Stimulated activated CD4-positive, alpha-beta T cell treated with anti-CD3 and anti-CD28 coated beads, Interleukin-12 subunit alpha, Interleukin-12 subunit beta, amount 100 ng/mL, for 48 hours (primary cell): ENCODE results near the gene AHNAK.
"Not testable (repeated sequence)": the region's sequence is repeated elsewhere in the genome, so short reads cannot be mapped to it uniquely, and the experiment has no call there.

ENCODE experiments used
- DNase-seq, 3 donors: peaks; one replicate each; pipeline ENCODE4 v3.0.0-alpha.2; 2020; ENCODE audit warnings: low read depth in 2 of 3, low spot score in 1 of 3

AHNAK gene

DNA sequence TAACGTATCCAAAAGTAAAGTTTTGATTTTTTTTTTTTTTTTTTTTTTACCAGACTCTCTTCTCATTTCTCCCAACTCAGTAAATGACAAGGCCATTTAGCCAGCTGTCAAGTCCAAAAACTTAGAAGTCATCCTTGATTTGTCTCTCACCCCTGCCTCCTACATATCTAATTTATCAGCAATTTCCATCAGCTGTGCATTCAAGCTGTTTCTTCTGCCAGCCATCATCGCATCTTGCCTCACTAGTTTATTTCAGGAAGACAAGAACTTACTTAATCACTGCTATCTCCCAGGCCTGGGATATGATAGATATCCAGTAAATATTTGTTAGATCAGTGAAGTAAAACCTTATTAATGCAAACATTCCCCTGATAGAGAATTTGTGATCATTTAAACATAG is 80.2 kb downstream of the AHNAK start:
- no peak for DNase-seq

DNA sequence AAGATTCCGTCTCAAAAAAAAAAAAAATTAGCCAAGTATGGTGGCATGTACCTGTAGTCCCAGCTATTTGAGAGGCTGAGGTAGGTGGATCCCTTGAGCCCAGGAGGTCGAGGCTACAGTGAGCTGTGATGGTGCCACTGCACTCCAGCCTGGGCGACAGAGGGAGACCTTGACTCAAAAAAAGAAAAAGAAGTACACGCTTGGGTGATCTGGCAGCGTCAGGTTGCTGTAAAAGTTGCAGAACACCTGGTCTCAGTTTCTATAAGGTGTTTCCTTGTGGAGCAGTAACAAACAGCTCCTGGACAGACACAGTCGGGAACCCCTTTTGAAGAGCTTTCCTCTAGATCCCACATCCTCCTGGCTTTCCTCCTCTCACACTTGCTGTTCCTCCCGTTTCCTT is 82.0 kb downstream of the AHNAK start:
- DNase-seq: no peak

DNA sequence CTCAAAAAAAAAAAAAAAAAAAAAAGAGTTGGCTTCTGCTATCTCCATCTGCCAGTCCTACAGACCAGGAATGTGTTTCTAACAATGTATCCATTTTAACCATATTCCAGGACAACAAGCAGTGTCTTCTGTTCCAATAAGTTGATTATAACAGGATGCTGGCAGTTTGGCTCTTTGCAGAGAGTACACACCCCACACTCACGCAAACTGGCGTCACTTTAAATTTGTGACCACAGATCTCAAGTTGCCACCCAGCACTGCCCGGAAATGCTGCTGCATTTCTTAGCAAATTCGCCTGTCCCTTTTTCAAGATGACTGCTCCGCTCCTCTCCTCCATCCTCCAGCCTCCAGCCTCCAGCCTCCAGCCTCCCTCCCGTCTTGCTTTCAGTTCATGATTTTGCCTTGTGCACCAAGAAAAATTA is 83.5 kb downstream of the AHNAK start:
- peak in 1 of 3 donors; percentile 1 for DNase-seq

DNA sequence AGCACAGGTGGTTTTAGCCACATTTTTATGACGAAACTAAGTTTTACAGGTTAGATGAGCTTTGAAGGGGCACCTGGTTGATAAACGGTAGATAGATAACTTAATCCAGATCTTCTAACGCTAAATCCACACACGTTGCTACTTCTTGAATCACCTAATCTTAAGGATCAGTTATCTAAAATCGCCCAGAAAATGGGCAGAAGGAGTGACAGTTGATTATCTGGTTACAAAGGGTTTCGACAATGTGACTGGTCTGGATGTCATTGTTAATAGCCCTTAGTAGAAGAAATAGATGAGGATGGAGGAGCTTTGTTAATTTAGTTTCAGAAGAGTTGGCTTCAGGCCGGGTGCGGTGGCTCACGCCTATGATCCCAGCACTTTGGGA is 84.1 kb downstream of the AHNAK start:
- DNase-seq: no peak

DNA sequence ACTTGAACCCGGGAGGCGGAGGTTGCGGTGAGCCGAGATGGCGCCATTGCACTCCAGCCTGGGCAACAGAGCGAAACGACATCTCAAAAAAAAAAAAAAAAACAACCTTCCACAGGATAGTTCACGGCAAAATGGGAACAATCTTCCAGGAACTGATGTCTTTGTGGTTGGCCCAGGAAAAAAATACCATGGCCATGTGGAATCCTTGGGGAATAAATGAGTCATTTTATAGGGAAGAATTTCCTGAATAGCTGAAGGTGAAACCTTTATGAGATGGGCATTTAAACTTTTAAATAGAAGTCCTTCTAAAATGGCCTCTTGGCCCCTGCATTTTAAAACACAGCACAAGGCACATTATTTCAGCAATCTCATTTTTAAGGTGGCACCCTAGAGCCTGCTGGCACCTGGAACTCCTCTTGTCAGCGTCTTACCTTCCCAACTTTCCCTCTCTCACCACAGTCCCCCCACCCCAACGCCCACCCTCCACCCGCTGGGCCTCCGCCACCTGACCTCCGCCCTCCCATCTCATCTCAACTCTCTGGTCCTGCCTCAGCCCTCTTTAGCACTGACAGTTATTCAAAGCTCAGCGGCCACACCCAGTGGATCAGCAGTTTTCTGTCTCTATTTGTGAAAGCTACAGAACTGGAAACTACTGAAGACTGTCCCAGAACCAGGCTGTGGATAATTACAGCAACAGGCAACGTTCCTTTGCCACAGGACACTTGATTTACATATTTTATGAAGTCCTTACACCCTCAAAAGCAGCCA is 84.7 kb downstream of the AHNAK start:
- no peak for DNase-seq

DNA sequence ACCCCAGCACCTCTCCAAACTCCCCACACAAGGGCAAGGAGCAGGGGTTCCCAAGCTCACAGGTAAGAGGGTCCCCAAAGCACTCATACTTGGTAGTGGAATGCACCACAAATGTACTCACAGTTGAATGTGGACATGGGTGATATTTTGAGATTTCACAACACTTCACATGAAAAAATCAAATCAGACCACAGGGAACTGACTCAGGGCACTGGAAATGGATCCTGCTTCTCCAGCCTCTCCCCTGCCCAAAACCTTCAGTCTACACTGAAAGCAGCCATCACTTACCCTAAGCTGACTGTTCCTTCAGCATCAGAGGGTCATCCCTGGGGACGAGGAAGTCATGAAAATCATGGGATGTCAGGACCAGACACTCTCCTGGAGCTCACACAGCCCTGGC is 87.5 kb downstream of the AHNAK start:
- DNase-seq: no peak

DNA sequence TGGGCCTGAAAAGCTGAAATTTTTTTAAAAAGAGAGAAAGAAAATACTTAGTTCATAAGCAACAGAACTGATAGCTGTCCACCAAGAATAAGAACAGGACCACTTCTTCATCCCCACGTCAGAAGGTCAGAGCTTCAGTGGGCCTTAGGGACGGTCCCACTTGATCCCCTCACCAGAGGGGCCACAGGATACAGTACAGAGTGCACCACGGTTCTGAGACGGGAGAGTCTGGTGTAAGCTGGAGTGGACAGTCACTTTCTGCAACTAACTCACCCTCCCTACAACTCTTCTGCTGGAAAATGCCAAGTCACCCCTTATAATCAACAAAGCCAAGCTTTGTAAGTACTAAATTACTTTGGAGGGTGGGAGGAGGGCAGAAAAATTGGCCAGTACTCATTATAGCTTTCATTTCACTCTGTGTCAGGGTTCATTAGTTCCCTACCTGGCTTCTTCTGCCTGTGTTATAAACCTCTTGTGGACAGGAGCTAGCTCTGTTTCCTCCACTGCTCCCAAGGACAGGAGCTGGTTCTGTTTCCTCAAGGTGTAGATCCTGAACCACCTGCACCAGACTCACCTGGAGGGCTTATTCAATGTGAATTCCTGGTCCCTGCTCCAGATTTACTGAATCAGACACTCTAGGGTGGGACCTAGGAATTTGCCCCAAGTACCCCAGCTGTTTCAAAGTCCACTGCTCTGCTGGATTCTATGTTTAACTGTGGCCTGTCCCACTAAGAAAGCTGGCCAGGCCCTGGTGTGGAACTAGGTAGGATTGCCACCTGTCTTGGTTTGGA is 88.2 kb downstream of the AHNAK start:
- no peak for DNase-seq

DNA sequence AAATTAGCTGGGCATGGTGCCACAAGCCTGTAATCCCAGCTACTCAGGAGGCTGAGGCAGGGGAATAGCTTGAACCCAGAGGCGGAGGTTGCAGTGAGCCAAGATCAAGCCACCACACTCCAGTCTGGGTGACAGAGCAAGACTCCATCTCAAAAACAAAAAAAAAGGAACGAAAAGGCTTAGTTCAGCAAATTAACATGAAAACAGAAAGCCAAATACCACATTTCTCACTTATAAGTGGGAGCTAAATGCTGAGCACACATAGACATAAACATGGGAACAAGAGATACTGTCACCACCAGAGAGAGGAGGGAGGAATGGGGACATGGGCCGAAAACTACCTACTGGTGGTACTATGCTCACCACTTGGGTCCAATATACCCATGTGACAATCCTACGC is 89.1 kb downstream of the AHNAK start:
- DNase-seq: no peak

DNA sequence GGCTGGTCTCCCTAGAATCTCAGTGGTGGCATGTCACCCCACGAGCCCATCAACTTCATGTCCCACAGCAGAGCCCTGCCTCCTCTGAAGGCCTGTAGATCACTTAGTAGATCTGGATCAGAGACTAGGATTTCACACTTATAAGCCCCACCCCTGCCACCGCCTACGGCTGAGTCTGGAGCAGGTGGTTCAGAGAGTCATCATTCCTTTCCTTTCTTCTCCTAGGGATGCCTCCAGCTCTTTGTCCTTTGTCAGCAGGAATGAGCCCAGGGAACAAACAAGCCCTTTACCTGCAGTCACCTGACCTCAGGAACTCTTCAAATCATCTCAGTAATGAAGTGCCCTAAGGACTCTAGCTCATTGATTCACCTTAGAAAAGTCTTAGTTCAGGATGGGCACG is 90.0 kb downstream of the AHNAK start:
- DNase-seq: no peak

DNA sequence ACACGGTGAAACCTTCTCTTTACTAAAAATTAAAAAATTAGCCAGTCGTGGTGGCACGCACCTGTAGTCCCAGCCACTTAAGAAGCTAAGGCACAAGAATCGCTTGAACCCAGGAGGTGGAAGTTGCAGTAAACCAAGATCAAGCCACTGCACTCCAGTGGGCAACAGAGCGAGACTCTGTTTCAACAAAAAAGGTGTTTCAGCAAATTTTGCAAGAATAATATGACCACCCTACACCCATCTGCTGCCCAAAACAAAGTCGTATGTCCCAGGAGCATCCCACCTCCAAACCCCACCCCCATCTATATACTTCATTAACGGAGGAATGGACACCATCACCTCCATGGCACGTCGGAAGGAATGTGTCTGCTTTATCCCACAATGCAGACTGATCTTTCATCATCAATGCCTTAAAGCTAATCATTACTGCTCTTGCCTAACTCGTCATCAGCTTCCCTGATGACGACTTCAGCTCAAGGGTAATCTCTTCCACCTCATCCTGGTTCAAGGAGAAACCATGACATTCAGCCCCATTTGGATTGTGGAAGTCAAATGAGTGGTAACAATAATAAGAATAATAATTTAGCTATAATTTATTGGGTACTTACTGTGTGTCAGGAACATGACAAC is 93.7 kb downstream of the AHNAK start:
- no peak for DNase-seq

DNA sequence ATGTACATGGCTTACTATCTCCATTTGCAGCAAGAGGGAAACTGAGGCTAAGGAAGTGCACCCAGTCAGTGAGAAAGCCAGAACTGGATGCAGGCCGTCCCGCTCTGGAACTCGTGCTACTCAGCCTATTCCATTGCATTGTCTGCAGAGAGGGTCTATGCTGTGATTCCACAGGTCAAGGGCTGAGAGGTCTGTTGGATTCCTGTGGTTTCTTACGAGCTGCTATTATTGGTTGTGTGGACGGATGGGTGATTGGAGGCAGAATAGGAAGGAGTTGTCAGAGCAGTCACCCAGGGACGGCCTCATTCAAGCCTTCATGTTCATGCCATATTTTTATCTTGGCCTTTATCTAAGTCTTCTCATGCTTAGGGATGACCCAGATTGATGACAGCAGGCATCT is 94.3 kb downstream of the AHNAK start:
- no peak for DNase-seq

DNA sequence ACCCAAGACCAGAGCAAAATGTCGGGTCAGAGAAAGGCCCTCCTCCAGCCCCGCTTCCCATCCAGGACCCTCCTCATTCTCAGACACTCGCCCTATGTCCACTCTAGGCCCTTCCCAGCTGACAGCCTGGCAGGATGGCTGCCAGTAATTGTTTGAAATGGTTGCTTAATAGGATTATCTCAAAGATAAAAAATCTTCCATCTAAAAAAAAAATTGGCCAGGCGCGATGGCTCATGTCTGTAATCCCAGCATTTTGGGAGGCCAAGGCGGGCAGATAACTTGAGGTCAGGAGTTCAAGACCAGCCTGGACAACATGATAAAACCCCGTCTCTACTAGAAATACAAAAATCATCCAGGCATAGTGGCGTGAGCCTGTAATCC is 95.4 kb downstream of the AHNAK start:
- no peak for DNase-seq

DNA sequence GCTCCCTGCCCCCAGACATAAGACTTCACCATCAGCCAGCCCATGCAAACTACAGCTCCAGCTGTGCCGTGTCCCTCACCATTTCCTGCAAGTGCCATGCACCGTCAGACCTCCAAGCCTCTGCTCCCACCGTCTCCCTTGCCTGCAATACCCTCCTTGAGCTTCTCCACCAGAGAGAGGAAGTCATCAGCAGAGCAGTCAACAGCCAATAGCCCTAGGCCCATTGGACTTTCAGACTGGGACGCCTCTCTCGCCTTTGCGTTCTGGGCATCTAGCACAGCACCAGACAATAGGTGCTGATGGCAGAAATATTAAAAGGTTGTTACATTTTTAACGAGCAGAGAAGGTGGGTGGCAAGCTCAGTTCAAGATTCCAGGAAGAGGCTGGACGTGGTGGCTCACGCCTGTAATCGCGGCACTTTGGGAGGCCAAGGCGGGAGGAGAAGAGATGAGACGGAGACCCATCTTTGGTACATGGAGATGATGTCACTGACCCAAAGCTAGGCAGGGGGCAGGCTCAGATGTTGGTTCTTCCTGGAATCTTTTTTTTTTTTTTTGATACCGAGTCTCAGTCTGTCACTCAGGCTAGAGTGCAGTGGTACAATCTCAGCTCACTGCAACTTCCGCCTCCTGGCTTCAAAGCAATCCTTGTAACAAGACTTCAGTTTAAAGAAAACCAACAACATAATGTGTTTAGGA is 95.9 kb downstream of the AHNAK start:
- no peak for DNase-seq

DNA sequence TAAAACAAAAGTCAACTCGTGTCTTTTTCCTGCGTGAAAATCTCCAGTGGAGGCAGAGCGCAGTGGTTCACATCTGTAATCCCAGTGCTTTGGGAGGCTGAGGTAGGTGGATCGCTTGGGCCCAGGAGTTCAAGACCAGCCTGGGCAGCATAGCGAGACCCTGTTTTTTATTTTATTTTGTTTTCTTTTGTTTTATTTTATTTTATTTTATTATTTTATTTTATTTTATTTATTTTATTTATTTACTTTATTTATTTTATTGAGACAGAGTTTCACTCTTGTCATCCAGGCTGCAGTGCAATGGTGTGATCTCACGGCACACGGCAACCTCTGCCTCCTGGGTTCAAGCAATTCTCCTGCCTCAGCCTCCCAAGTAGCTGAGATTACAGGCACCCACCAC is 96.7 kb downstream of the AHNAK start:
- not testable (repeated sequence) for DNase-seq

DNA sequence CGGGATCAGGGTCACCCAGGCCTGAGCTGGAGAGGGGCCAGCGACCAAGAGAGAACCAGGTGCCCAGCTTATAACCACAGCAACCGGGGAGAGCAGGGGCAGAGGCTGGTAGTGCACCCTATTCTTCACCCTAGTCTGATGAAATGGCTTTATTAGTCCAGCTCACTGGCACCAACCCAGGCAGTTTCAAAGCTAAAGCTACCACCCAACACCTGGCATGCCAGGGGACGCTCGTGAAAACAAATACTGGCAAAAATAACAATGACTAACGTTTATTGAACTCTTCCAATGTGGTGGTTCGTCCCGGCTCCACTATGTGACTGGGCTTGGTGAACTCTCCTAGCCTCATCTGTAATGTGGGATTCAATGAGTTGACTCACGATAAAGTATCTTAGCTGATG is 97.2 kb downstream of the AHNAK start:
- DNase-seq: no peak

DNA sequence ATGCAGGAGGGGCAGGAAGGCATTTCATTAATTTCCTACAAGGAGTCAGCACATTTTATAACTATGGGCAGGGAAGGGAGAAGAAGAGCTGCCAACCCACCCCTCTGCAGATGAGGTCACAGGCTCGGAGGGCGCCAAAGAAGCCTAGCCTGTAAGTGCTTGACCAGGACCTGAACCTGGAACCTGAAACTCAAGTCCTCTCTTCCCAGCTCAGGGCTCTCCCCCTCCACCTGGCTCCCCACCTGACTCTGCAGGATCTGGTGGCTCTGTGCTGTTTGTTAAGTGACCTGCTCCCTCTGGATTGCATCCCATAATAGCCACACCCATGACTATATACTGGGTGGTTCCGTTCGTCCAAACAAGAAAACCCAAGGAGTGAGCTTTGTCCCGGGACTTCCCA is 100.5 kb downstream of the AHNAK start:
- no peak for DNase-seq

DNA sequence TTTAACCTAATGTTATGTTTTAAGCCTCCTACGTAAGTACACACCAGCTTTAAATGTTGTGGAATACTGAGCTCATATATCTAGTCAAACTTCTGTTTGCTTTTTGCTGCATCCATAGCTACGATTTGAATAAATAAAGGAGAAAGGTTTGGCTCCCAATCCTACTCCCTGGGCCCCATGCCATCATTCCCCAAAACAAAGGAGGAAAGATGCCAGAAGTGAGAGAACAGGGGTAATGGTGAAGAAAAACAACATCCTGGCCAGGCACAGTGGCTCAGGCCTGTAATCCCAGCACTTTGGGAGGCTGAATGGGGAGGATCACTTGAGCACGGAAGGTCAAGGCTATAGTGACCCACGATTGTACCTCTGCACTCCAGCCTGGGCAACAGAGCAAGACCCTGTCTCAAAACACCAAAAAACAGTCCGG is 101.3 kb downstream of the AHNAK start:
- DNase-seq: no peak

DNA sequence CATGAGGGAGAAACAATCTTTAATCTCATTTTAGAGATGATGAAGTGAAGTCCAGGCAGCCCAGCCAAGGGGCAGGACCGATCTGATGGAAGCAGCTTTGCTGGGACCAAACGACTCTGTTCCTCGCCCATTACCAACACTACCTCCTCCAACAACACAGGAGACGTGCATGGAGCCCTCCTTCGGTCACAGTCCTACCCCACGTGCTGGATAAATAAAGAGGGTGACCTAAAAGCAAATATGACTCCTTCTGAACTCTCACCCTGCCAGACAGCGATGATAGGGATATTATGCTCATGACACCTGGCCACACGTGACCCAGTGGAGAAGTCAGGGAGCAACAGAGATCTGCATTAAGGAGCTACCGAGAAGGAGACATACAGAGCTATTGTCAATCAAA is 101.8 kb downstream of the AHNAK start:
- DNase-seq: no peak

DNA sequence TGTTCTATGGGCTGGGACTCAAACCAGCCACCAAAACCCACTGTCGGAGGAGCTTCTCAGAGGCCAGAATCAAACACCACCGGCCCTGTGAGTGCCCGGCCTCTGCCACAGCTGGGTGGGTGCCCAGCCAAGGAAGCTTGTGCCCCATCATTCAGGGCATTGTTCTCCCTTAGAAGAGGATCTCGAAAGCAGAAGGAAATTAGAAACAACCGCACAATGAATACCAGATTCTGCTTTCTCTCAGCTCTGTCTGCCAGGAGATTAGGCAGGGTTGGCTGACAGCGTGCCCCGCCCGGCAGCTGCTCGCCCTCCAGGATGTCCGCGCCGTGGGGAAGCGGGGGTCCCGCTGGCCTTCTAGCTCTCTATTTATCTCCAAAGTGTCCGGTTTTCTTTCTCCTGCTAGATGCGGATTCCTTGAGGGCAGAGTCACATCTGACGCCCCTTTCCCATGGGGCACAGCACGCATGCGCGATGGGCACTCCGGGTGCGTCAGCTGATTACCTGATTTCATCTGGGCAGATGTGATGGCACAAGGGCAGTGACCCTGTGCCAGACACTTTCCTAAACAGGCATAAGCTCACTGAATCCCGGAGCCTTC is 102.3 kb downstream of the AHNAK start:
- peak; percentile 10 to 24 (median 24) for DNase-seq

DNA sequence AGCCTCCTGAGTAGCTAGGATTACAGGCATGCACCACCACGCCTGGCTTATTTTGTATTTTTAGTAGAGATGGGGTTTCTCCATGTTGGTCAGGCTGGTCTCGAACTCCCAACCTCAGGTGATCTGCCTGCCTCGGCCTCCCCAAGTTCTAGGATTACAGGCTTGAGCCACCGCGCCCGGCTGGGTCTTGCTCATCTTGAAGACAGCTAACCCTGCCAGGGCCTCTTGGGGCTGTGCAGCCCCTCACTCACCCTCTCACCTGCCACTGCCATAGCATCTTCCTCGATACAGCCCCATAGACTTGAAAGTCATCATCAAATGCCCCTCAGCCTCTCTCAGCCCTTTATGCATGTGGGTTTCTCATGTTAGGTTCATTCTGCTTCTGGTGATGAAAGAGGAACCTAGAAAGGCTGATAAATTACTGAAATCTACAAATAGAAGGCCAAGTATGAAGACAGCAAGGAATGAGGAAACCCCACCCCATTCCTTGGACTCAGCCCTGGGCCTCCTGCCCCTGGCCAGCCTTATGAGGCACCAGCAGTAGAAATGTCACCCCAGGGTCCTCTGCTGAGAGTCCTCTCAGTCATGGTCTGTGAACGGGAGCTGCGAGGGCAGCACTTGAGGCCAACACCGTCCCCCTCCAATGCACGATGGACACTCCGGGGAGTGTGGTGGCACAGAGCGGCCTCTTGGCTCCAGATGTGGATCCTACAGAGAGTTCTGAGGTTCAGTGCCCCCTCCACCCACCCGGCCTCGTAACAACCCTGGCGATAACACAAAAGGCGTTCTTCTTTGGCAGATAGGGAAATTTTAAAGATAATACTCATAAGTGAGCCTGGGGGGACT is 103.0 kb downstream of the AHNAK start:
- no peak for DNase-seq
